GM18508 (cell line): ENCODE results near the gene RCL1.

Experiments used
- ATAC-seq: cut with Tn5 transposase; IDR thresholded peaks from one replicate; pipeline ENCODE4 v1.9.1; 2021; ENCODE audit warnings: moderate number of reproducible peaks; ENCODE audit not compliant: insufficient read depth, unreplicated experiment

The RCL1 gene

DNA sequence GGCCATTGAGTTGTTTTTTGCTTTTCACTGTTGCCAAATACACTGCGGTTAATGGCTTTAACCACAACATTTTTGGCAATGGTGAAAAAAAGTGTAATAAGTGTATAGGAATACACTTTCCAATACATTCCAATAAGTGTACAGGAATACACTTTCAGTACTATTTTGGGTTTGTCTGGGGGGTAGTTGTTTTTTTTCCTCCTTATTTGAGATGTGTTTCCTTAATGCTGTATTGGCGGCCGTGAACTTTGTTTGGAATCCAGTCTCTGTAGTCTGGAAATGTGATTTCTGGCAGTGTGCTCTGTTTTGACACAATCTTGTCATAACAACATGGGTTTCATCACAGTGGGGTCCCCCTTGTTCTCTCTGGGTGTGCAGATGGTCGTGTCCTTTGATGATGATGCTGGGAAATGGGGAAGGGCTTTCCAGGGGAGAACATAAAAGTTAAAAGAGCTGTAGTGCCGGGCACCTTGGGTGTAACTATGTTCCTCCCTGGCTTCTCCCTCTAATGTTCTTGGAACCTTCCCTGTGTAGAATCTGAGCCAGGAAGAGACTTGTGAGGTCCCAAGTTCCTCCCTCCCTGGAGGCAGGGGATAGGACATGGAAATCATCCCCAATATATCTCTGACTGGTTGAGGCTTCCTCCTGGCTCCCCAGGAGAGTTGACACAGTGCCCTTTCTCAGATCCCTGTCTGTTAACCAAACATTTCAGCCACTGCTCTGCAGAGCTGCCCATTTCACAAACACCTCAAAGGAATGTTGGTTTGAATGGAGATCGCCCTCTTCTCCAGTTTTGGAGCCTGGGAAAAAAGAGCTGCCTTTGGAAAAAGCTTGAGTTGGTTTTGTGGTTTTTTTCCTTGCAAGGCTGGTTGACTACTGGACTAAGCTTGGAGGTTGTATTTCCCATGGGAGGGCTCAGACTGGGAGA lies 44.8 kb downstream of the RCL1 start:
- no peak for ATAC-seq

DNA sequence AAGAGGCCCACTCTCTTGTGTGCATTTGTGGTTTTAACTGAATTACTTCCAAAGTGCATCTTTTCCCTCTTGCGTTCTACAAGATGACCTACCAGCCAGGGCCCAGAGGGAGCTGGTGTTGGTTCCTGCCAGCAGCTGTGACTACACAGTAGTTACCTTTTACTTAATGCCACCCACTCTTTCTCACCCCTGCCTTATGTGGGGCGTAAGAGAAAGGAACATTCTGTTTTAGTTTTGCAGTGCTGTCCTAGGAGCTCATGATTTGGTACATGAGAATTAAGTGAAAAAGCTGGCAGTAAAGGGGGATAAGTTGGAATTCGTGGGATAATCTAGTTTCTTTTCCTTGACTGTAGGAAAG lies 45.4 kb downstream of the RCL1 start:
- no peak for ATAC-seq

DNA sequence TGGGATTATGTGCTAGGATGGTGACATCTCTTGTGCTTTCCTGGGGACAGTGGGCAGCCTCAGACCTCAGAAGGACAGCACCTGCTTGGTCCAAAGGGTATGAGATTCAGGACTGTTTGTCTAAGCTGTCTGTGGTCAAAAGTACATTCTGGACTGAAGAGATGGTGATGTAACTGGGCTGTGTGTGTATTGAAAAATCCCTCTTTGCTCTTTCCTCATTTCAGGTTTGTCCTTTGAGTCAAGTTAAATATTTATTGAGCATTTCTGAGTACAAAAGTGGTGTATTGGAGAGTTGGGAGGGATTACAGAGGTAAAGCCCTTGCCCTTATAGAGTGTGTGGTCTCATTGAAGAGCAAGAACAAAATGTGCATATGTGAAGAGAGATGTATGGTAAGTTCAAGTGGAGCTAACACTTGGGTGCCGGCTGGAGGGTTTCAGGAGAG lies 46.7 kb downstream of the RCL1 start:
- ATAC-seq, result no peak

DNA sequence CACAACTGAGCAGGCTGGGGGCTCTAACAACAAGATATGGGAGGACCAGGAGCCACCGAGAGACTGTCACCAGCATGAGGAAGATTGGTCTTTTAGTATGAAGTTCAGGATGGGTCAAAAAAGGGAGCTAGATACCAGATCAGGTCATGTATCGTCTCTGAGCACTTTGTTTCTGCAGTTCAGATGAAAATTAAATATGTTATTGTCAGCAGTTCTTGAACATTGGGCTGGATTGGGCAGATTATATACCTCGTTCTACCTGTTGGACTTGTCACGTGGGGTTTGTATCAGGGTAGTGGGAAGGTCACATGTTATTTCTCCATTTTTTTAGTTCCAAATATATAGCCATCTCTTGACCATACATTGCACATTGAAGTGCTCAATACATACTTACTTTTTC lies 47.3 kb downstream of the RCL1 start:
- ATAC-seq, result no peak

DNA sequence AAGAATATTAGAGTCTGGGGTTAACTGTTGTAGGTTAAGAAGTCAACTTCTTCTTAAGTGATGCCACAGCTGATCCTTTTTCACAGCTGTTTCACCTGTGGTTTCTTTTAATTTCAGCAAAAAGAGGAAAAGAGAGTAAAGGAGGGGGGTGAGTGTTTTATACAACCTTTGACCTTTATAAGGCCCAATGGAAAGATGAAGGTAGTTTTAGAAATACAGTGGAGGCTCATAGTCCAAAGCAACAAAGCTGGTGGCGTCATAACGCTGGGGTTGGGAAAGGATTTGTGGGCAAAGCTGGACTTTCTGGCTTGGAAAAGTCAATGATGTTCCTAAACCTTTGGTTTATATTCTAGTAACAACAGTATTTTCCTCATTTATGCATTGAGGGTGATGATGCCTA lies 49.5 kb downstream of the RCL1 start:
- no peak for ATAC-seq

DNA sequence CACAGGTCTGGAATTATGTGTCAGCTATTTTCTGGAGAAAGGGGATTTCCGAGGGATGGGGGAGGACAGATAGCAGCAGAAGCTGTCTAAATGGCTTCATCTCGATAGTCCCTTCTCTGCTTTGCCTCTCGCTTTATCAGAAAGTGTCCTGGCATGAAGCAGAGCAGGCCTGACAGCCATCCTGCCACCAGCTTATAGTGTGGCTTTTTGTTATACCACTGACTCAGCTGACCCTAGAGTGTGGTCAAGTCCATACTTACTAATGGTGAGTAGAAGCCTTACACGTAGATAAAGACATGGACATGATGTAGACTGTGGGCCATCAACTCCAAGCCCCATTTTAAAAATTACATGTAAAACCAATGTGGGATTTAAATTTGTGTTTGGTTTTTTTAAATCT lies 50.0 kb downstream of the RCL1 start:
- ATAC-seq, result no peak

DNA sequence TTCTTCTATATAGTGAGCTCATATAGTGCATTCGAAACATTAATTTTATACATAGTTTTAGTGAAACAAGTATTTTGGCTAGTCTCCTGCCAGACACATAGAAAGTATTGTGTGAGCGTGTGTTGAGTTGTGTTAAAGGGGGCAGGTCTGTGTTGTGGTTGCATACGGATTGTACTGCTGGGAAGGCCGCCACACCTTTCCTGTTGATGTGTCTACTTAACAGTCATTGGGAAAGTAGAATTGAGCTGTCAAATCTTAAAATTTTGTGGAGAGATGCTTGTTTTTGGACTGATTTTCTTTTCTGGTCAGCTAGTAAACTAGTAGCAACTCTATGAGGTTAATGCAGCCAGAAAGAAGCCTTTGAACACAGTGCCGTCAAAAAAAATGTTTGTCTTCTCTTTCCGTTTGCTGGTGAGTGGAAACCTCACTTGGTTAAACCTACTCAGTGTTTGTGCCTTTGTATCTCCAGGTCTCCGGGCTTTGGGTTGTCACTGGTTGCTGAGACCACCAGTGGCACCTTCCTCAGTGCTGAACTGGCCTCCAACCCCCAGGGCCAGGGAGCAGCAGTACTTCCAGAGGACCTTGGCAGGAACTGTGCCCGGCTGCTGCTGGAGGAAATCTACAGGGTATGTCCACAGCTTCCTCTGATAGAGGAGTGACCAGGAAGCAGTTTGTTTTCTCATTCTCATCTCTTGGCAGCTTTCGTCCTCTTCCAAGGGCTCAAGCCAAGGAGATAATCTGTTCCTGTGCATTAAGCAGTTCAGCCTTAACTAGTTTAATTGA lies 51.5 kb downstream of the RCL1 start:
- ATAC-seq, result no peak

DNA sequence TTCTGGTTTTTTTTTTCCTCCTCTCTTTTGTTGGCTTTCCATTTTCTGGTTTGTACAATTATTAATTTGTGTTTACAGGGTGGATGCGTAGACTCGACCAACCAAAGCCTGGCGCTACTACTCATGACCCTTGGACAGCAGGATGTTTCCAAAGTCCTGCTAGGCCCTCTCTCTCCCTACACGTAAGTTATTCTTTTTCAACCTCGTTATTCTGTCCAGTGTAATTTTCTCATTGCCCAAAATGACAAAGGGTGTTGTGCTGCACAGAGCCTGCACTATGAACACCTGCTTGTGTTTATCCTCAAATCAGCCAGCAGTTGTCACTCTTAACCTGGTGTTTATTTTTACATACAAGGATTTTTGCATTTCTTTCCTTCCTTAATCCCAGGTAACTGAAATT lies 56.6 kb downstream of the RCL1 start:
- ATAC-seq, result no peak

DNA sequence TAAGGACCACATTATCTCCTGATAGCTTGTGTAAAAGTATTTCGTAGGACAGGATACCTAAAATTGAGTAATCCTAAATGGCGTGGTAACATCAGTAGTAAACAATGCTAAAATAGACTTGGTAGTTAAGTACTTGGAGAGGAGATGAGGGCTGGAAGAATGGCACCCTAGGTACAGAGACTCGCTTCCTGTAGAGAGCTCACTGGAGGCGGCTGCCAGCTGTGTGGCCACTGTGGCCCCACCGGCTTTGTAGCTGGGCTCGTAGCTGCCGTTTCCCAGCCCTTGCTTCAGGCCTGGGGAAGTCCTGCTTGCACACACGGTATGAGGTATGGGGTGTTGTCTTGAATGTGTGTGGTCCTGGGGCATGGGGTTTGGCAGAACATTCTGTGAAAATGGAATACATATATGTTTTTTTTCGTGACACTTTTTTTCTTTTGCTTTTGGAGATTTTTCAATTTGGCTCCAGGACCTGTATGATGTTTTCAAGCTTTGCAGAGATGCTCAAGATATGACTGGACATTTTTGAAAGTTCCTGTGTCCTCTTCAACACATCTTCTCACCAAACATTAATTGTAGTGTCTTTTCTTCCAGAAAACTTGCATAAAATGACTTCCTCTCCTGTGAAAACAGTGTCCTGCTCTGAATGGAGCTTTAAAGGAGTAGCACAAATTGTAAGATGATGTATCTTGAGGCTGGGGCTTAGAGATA lies 58.0 kb downstream of the RCL1 start:
- ATAC-seq, result no peak

DNA sequence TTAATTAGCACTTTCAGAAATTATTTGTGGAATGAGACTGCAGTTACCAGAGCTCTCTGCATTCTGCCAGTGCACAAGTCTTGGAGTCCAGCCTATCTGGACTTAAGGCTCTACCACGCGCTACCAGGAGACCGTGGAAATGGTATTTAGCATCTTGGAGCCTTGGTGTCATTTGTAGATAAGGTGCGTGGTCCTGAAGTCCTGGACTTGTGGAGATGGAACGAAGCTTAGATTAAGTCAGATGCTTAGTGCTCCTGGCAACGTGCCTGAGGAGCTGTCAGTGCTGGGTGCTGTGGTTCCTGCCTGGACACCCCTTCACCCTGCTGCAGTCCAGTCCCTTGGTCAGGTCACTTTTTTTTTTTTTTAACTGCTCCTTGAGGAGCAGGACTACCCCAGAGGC lies 59.7 kb downstream of the RCL1 start:
- ATAC-seq, result no peak

DNA sequence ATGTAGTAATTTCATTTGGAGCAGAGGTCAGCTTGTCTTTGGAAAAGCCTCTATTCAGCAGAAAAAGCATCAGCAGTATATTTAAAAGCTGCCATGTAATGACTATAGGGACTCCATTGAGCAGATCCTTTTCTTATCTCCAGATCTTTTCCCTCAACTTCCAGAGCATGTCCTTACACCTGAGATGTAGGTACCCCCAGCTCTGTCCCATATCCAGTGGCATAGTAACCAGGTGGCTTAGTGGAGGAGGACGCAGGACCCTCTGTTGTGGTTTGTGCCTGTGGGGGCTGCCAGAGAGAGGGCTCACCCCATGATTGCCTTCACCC lies 61.5 kb downstream of the RCL1 start:
- no peak for ATAC-seq

DNA sequence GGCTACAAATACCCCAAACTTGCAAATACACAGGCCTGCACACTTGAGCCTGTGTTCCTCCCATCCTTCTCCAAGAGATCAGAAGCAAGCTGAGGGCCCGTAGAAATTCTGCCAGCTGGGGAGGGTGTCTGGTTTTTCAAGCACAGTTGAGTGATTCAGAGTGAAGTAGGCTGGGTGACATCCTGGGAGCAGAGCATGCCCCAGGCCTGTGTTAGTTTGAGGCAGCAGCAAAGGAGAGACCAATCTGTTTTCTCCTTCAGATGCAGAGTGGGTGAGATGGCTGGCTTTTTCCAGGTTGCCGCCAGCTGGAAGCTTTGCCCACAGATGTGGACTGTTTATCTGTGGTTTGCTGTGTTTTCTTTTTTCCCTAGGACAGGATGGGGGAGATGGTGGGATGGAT lies 63.1 kb downstream of the RCL1 start:
- ATAC-seq, result no peak

DNA sequence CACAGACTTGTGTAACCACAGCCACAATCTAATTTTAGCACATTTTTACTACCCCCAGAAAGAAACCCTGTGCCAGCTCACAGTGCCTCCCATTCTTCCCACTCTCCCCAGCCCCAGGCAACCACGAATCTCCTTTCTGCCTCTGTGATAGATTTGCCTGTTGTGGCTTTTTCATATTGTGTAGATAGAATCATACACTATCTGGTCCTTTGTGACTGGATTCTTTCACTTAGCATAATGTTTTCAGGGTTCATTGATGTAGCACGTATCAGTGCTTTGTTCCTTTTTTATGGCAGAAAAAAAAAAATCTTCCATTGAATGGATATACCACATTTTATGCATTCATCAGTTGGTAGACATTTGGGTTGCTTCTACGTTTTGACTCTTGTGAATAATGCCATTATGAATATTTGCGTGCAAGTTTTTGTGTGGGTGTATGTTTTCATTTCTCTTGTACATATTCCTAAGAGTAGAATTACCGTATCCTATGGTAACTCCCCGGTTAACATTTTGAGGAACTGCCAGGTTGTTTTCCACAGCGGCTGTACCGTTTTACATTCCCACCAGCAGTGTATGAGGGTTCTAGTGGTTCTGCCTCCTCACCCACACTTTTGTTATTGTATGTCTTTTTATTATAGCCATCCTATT lies 64.5 kb downstream of the RCL1 start:
- no peak for ATAC-seq

DNA sequence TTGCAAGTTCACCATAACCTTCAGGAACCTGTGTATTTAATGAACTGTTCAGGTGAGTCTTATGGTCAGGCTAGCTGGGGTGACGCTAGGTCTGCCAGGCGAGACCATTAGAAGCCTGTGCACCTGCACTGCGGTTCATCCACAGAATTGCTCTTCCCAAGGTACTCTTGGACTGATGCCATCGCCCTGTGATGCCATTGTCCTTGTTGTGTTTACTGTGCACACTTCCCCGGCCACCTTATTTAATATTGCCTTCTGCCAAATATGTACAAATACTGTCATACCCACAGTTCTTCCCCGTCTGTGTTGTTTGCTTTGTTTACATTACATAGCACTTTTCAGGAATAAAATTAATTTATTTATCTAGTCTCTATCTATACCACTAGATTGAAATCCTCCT lies 66.3 kb downstream of the RCL1 start:
- no peak for ATAC-seq

DNA sequence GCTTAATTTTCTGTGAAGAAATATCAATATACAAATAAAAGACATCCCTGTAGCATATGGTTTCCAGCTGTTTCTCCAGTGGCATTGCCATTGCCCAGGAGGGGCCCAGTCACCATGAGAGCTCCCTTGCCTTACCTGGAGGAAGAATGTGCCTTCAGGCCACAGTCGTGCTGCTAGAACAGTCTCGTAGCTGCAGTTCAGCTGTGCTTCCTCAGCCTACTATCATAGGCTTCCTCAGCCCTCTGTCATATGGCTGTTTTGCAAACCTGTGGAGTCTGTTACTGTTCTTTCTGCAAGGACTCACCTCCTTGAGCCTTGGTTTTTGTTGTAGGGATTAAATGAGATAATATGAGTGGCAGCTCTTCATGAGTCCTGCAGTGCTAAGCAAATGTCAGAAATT lies 67.6 kb downstream of the RCL1 start:
- ATAC-seq, result no peak

DNA sequence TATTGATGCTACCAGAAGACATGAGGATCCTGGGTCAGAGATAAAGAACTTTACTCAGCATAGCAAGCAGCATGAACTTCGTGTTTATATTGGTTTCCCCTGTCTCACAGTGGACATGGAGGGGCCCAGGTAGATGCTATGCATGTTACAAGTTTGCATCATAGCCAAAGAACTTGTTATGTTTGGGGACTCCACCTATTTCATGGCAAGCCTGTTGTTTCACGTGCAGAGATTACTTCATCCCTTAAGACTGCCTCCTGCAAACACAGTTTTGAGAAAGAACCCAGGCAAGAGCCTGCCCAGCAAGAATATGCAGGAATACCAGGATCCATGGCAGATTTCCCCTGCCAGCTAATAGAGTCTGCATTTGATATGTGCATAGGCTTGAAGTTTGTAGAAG lies 68.4 kb downstream of the RCL1 start:
- no peak for ATAC-seq

DNA sequence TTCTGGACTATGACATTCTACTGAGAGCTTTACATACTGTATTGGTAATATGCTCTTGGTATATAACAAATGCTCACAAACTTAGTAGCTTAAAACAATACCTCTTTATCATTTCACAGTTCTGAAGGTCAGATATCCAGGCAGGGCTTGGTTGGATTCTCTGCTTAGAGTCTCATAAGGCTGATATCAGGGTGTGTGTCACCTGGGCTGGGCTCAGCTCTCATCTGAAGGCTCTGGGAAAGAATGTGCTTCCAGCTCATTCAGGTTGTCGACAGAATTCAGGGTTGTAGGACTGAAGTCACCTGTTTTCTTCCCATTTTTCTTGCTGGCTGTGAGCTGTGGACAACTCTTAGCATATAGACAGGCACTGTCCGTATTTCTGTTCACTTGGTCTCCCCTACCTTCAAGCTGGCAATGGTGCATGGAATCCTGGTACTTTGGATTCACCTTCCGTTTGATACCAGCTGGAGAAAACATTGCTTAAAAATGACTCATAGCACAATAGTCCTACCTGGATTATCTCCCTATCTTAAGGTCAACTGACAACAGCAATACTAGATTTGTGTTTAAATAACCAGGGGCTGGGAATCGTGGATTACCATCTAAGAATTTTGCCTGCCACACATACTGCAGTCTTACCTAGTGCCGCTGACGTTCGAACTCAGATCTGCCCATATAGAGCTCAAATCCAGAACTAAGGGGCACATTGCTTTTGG lies 69.2 kb downstream of the RCL1 start:
- no peak for ATAC-seq

DNA sequence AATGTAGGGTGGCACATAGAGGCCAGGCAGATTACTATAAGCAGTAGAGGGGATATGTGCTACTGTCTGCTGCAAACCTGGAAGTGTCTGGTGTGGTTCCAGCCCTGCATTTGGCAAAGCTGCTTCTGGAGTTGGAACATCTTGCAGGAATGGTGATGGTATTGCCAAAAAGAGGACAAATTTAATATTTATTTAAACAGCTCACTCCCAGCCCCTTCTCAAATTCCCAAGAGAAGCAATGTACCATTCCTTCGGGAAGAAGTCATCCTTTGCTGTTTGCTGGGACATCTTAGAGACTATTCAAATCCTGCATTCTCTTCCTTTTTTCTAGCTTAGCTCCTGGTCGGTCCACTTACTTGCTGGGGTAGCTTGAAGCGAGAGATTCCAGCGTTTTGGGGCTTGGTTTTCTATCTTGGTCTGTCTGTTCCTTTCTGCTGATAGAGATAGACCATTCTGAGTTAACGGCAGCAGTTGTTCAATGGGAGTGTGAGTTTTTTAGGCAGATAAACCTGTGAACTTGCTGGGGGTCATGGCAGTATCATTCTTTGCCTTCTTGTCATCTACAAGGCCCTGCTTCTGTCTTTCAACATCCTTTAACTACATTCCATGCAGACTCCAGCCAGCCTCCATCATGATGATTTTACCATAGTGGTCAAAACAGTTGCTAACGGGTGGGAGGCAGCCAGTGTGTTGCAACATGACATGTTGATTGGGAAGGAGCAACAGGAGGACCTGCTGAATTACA lies 69.9 kb downstream of the RCL1 start:
- no peak for ATAC-seq

DNA sequence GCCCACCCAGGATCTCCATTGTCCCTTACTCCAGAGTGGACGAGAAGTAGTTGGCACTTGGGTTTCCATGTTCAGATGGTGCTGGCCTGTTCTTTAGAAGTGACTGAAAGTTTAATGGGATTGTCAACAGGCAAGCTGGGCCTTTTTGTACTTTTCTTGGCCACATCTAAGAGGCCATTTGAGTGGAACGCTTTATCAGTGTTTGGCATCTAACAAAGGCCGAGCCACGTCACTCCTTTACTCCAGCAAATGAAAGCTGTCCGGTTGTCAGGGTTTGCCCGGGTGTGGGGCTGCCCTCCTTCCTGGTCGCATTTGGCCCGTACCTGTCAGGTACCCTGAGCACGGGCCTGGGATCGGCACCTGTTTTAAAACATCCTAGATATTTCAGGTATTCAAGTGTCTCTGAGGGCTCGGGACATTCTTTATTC lies 71.5 kb downstream of the RCL1 start:
- ATAC-seq, result no peak
